ENCODE results near the gene MOV10. TPM values are rescaled to one million over a fixed set of nuclear protein-coding genes. Genes with fewer than 3 reads are reported as not detected.

Gene MOV10
- total and polyA plus RNA-seq, 2 of the 8 experiments (the other 6 are each of a cell fraction or from before 2014, with no cell fraction given): 57.3 to 109 TPM

DNA sequence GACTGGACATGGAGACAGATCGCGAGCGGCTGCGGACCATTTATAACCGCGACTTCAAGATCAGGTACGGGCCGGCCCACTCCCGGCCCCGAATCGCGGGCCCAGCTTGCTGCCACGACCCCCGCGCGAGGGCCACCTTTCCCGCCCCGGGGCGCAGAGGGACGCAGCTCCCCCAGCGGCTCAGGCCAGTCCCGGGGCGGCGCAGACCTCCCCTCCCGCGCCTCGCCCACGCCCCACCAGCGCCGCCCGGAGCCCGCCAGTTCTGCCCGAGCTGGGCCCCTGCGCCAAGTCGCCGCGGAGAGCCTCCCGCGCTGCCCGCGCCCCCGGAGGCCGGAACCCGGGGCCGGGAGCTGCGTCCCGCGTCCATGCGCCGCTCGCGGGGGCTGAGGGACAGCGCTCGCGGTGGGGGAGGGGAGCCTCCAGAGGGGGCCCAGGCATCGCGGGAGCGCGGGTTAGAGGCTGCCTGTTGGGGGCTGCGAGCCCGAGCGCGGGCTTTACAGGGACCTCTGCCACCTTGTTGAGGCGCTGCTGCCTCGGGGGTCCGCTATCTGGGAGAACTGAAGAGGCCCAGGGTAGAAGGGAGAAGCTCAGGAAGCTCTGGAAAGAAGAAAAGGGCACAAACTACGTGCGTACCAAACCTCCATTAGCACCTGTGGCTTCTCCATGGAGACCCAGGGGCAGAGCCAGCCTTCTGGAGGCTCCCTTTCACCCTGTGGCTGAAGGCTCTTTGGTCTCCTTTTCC, 698 bp downstream of the MOV10 start:
- H3K27me3 ChIP-seq (replicated peaks in 1 of 4; ENCODE audit: control insufficient read depth in 3 of 4, extremely low read depth in 1 of 4, insufficient read depth in 3 of 4, low read length in 3 of 4): peaks cover 0 to 2% (median 0%) of the 10 kb centered on the region in 4 experiments; a peak in 2 of 7 replicates
- WGBS, 2 experiments (ENCODE audit: extremely low coverage in 1 of 2, insufficient coverage in 1 of 2, insufficient read length in 1 of 2, insufficient replicate concordance in 2 of 2, low coverage in 1 of 2, low lambda C conversion rate in 2 of 2, missing lambda C conversion rate in 1 of 2): 2% methylated on average over 56 of the region's 68 CpGs; no CpG with 5 or more reads in 1 of the 2 experiments
- H2AK5ac ChIP-seq (ENCODE audit: low read depth, low read length): peak overlapping the region; percentile 92; the same call in 1 of the 2 replicates
- H4K20me1 ChIP-seq (replicated peaks in 1 of 2; ENCODE audit: control insufficient read depth in 1 of 2, insufficient read depth in 2 of 2, low read length in 2 of 2): peaks cover 0 to 5% of the 10 kb centered on the region in 2 experiments
- peak overlapping the region; percentile 74 for H3K27ac ChIP-seq (ENCODE audit: low read depth, low read length)
- peak overlapping the region; percentile 79 for H3K18ac ChIP-seq (ENCODE audit: extremely low read depth, low read length)
- 0 out of 2 replicates have a peak overlapping the region, but pooled peaks have one; percentile 63 for H2BK15ac ChIP-seq (ENCODE audit: low read length)
- H3K14ac ChIP-seq (ENCODE audit: insufficient read length): no peak overlapping the region
- DNase-seq (ENCODE audit: low read depth in 1 of 2, low spot score in 2 of 2): peak in 1 of 2 experiments; percentile 83
- peaks cover 10% of the 10 kb centered on the region; the same call in 1 of the 2 replicates for H3K23me2 ChIP-seq (ENCODE audit: low read depth, low read length)
- H3K23ac ChIP-seq (ENCODE audit: insufficient read length): no peak overlapping the region
- no peak overlapping the region for H3K4ac ChIP-seq (replicated peaks; ENCODE audit: insufficient read length, low read depth, low read length)
- FAIRE-seq: no peak
- ChIA-PET POLR2A (ENCODE audit: partially characterized antibody) (interaction anchor here (0.6 to 6.1 kb wide), 26 partner anchors 8 to 398 kb away, joined by 3 to 76 read pairs (median 5); partner anchors contain the start of genes CAPZA1, LRIG2, PPM1J and RHOC), CTCF (ENCODE audit: partially characterized antibody) (interaction anchor here (0.9 to 6.3 kb wide), 8 partner anchors 11 to 209 kb away, joined by 3 to 63 read pairs (median 8); partner anchors contain the start of gene ST7L)
- 0 out of 2 replicates have a peak overlapping the region, but pooled peaks have one; percentile 51 for H2BK12ac ChIP-seq (ENCODE audit: low read depth, low read length)
- H2BK20ac ChIP-seq (ENCODE audit: low read length): peak overlapping the region; percentile 72; the same call in 1 of the 2 replicates
- no peak overlapping the region for H2BK120ac ChIP-seq (replicated peaks; ENCODE audit: low read depth, low read length)
- H2BK5ac ChIP-seq (ENCODE audit: low read depth, low read length): peak overlapping the region; percentile 86; the same call in 1 of the 2 replicates
- peak overlapping the region; percentile 48; the same call in 1 of the 2 replicates for H2AFZ ChIP-seq (ENCODE audit: low read length)
- H3K4me1 ChIP-seq (replicated peaks in 1 of 4; ENCODE audit: control insufficient read depth in 3 of 4, insufficient read depth in 4 of 4, low read length in 3 of 4): peaks cover 2 to 14% (median 10%) of the 10 kb centered on the region in 4 experiments; a peak in 5 of 7 replicates
- H3K4me3 ChIP-seq (ENCODE audit: extremely low read depth in 1 of 4, insufficient read depth in 2 of 4, low read depth in 3 of 4, low read length in 4 of 4): peak overlapping the region; percentile 85 to 92 (median 90)
- H3K4me2 ChIP-seq (ENCODE audit: insufficient read depth in 1 of 2, low read depth in 2 of 2, low read length in 2 of 2): peak overlapping the region; percentile 74 to 92
- H3K36me3 ChIP-seq (ENCODE audit: control insufficient read depth in 2 of 4, insufficient read depth in 4 of 4, low read length in 3 of 4): peaks cover 0 to 10% (median 0%) of the 10 kb centered on the region in 4 experiments; a peak in 1 of 8 replicates
- H4K8ac ChIP-seq (ENCODE audit: extremely low read depth, insufficient read depth, low read length): peak overlapping the region; percentile 66
- peaks cover 0 to 35% of the 10 kb centered on the region in 2 experiments; a peak in 3 of 4 replicates for H3K79me2 ChIP-seq (ENCODE audit: control insufficient read depth in 1 of 2, insufficient read depth in 2 of 2, low read length in 2 of 2)
- peak overlapping the region; percentile 65 for H4K5ac ChIP-seq (ENCODE audit: insufficient read length, low read depth, low read length)
- no peaks in the 10 kb centered on the region for H3K79me1 ChIP-seq (ENCODE audit: low read depth, low read length)
- peak overlapping the region; percentile 5 for H3K56ac ChIP-seq (replicated peaks; ENCODE audit: insufficient read length, low read depth, low read length)
- H4K91ac ChIP-seq (replicated peaks; ENCODE audit: insufficient read length, low read length): peak overlapping the region; percentile 25
- no peaks in the 10 kb centered on the region for H3K9me3 ChIP-seq (ENCODE audit: insufficient read depth in 2 of 2, low read depth in 1 of 2, low read length in 1 of 2)
- H3K9ac ChIP-seq (replicated peaks in 1 of 4; ENCODE audit: extremely low read depth in 1 of 4, low read depth in 3 of 4, low read length in 3 of 4): peak overlapping the region; percentile 83 to 94 (median 88)
- TF ChIP-seq, protein P1, sequence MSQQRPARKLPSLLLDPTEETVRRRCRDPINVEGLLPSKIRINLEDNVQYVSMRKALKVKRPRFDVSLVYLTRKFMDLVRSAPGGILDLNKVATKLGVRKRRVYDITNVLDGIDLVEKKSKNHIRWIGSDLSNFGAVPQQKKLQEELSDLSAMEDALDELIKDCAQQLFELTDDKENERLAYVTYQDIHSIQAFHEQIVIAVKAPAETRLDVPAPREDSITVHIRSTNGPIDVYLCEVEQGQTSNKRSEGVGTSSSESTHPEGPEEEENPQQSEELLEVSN (IDR thresholded peaks at IDR 0.05): no peak
- TF ChIP-seq POLR2A (IDR thresholded peaks at IDR 0.05; ENCODE audit: control extremely low read depth in 1 of 2, low read depth in 2 of 2, low read length in 2 of 2): peak in 1 of 2 experiments; percentile 63; a peak in 2 of 3 replicates
- peak in 1 of 2 experiments; percentile 40; a peak in 1 of 4 replicates for TF ChIP-seq HDAC2 (IDR thresholded peaks at IDR 0.05; ENCODE audit: borderline replicate concordance in 1 of 2, low read depth in 2 of 2, low read length in 2 of 2)
- 0 out of 2 replicates have a peak, but pooled peaks have one; percentile 25 for TF ChIP-seq RBBP5 (IDR thresholded peaks at IDR 0.05; ENCODE audit: borderline replicate concordance, low read depth, low read length)
- peak; percentile 47 for TF ChIP-seq KDM1A (IDR thresholded peaks at IDR 0.05; ENCODE audit: borderline replicate concordance, low read length)
- TF ChIP-seq JUND (IDR thresholded peaks at IDR 0.05; ENCODE audit: low read length): no peak
- TF ChIP-seq POLR2AphosphoS5 (IDR thresholded peaks at IDR 0.05; ENCODE audit: low read depth, low read length): no peak
- no peak for TF ChIP-seq ATF3 (IDR thresholded peaks at IDR 0.05; ENCODE audit: insufficient read depth, low read depth, low read length)
- no peak for TF ChIP-seq SP4 (IDR thresholded peaks at IDR 0.05; ENCODE audit: low read length)
